Uterus (tissue), 2 donors: ENCODE measurements around the gene MKLN1.

Experiments used
- POLR2A ChIP-seq, 2 donors: fragments of 450-650 bp; IDR thresholded peaks; one replicate each; pipeline ENCODE4 v1.6.1; 2016; ENCODE audit warnings: antibody characterized with exemption in 2 of 2, mild to moderate bottlenecking in 1 of 2, moderate library complexity in 1 of 2
- TF ChIP-seq, protein P1 (sequence below), 4 experiments: fragments of 200-600 bp in 2 of 4; fragments of 450-650 bp in 2 of 4; sonication (generic) in 2 of 4; IDR thresholded peaks; one replicate each; pipeline ENCODE4 v1.5.1; 2016 to 2019; ENCODE audit warnings: antibody characterized with exemption in 4 of 4, mild to moderate bottlenecking in 2 of 4, moderate library complexity in 1 of 4

DNA sequence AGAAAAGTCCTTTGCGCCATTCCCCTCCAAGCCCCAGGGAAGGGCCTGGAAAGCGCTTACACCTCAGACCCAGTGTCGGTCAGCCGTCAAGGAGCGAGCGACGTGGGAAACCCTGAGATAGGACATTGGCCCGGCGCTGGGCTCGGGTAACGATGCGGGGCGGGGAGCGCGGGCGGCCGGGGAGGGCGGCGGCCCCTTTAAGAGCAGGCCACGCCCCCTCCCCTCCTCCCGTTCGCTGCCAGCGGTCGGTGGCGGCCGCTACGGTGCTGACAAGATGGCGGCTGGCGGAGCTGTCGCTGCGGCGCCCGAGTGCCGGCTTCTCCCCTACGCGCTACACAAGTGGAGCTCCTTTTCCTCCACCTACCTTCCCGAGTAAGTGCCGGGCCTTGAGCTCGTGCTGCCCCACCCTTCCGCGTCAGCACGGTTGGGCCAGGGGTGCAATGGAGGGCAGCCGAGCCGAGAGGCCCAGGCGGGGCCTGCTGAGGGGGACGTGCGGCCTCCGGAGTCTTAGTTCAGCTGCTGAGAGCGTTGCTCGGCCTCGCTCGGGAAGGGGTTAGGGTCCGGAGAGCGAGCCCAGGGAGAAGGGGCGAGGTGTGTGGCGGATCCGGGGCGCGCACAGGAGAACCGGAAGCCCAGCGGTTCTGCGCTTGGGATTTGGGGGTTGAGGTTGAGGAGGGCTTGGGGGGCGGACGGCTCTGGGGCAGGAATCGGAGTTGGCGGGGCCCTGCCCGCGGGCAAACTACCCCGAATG is at the start of gene MKLN1:
- TF ChIP-seq, protein P1, sequence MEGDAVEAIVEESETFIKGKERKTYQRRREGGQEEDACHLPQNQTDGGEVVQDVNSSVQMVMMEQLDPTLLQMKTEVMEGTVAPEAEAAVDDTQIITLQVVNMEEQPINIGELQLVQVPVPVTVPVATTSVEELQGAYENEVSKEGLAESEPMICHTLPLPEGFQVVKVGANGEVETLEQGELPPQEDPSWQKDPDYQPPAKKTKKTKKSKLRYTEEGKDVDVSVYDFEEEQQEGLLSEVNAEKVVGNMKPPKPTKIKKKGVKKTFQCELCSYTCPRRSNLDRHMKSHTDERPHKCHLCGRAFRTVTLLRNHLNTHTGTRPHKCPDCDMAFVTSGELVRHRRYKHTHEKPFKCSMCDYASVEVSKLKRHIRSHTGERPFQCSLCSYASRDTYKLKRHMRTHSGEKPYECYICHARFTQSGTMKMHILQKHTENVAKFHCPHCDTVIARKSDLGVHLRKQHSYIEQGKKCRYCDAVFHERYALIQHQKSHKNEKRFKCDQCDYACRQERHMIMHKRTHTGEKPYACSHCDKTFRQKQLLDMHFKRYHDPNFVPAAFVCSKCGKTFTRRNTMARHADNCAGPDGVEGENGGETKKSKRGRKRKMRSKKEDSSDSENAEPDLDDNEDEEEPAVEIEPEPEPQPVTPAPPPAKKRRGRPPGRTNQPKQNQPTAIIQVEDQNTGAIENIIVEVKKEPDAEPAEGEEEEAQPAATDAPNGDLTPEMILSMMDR (IDR thresholded peaks at IDR 0.05) = peak in 1 of 4 experiments; percentile 2
- TF ChIP-seq POLR2A (IDR thresholded peaks at IDR 0.05) = peak; percentile 85 to 88
